Forelimb muscle (tissue), 1 donor: ENCODE data around the gene PHAX. TPM values are rescaled to one million over a fixed set of nuclear protein-coding genes. Genes with fewer than 3 reads are reported as not detected.
"Not testable (repeated sequence)": the region's sequence is repeated elsewhere in the genome, so short reads cannot be mapped to it uniquely, and the experiment has no call there.

Experiments
- DNase-seq: peaks from one replicate; pipeline ENCODE4 v3.0.0-alpha.2; 2013; ENCODE audit warnings: low read depth
- polyA plus RNA-seq: library from polyadenylated mRNA; unstranded; fragments of 120-200 nt; gene quantifications from one replicate; pipeline ENCODE4 v1.2.1, GENCODE V29; 2013; ENCODE audit not compliant: insufficient read length

PHAX gene, protein sequence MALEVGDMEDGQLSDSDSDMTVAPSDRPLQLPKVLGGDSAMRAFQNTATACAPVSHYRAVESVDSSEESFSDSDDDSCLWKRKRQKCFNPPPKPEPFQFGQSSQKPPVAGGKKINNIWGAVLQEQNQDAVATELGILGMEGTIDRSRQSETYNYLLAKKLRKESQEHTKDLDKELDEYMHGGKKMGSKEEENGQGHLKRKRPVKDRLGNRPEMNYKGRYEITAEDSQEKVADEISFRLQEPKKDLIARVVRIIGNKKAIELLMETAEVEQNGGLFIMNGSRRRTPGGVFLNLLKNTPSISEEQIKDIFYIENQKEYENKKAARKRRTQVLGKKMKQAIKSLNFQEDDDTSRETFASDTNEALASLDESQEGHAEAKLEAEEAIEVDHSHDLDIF
- polyA plus RNA-seq, result 37.8 TPM

- DNase-seq, result peak; percentile 62
These were observed at the start of gene PHAX for GRCh38 chr5:126600631-126601511. Gene PHAX, plus strand, starts transcription at chr5:126600947. Its CDS starts 16 bp downstream, at chr5:126600963.

- DNase-seq, result no peak
These were observed 48.1 kb upstream of the PHAX start for GRCh38 chr5:126552614-126553013.

GRCh38 chr5:126555101-126555500, 45.6 kb upstream of the PHAX start:
- not testable (repeated sequence) for DNase-seq

DNA sequence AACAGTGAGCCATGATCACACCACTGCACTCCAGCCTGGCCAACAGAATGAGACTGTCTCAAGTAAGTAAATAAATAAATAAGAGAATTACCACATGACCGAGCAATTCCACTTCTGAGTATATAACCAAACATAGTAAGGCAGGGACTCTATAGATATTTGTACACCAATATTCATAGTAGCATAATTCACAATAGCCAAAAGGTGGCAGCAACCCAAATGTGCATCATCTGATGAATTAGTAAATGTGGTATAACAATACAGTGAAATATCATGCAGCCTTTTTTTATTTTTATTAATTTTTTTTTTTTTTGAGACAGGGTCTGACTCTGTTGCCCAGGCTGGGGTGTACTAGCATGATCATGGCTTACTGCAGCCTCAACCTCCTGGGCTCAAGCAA, 38.8 kb upstream of the PHAX start:
- no peak for DNase-seq

GRCh38 chr5:126562823-126563222, 37.9 kb upstream of the PHAX start:
- no peak for DNase-seq

DNA sequence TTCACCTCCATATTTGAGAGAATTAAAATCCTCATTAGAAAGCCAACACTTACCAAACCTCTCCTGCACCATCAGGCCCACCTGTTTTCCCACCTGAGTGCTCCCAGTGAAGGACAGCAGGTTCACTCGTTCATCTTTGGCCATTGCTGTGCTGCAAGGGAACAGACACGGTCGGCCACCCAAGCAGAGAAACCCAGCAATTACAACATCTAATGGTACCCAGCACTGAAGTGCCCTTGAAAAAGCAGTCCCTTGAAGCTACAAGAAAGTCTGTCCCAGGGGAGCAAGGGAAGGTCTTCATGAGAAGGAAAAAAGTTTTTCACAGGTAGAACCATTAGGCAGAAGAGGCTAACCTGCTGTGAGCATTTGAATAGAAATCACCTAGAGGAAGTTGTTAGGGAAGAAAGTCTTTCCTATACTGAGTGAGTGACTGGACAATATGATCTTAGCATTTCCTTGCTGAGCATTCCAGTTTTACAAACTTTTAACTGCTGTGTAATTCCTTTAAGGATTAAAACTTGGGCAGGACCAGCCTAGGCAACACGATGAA, 32.5 kb upstream of the PHAX start:
- DNase-seq, result no peak

GRCh38 chr5:126575644-126576043, 25.1 kb upstream of the PHAX start:
- no peak for DNase-seq

- no peak for DNase-seq
These were observed 23.8 kb upstream of the PHAX start for GRCh38 chr5:126576974-126577373.

- no peak for DNase-seq
These were observed 23.3 kb upstream of the PHAX start for GRCh38 chr5:126577415-126577814.

- DNase-seq, result no peak
These were observed 21.0 kb upstream of the PHAX start for GRCh38 chr5:126579716-126580115.

GRCh38 chr5:126583761-126584160, 17.0 kb upstream of the PHAX start:
- no peak for DNase-seq

- no peak for DNase-seq
These were observed 13.0 kb upstream of the PHAX start for GRCh38 chr5:126587551-126588390.

DNA sequence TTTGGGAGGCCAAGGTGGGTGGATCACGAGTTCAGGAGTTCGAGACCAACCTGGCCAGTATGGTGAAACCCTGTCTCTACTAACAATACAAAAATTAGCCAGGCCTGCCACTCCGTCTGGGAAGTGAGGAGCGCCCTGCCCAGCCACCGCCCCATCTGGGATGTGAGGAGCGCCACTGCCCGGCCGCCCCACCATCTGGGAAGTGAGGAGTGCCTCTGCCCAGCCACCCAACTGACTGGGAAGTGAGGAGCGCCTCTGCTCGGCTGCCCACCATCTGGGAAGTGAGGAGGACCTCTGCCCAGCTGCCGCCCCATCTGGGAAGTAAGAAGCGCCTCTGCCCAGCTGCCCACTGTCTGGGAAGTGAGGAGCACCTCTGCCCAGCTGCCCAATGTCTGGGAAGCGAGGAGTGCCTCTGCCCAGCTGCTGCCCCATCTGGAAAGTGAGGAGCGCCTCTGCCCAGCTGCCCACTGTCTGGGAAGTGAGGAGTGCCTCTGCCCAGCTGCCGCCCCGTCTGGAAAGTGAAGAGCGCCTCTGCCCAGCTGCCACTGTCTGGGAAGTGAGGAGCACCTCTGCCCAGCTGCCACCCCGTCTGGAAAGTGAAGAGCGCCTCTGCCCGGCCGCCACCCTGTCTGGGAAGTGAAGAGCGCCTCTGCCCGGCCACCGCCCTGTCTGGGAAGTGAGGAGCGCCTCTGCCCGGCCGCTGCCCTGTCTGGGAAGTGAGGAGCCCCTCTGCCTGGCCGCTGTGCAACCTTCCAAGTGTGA, 11.0 kb upstream of the PHAX start:
- no peak for DNase-seq

- no peak for DNase-seq
These were observed 9.2 kb upstream of the PHAX start for GRCh38 chr5:126591549-126591948.

DNA sequence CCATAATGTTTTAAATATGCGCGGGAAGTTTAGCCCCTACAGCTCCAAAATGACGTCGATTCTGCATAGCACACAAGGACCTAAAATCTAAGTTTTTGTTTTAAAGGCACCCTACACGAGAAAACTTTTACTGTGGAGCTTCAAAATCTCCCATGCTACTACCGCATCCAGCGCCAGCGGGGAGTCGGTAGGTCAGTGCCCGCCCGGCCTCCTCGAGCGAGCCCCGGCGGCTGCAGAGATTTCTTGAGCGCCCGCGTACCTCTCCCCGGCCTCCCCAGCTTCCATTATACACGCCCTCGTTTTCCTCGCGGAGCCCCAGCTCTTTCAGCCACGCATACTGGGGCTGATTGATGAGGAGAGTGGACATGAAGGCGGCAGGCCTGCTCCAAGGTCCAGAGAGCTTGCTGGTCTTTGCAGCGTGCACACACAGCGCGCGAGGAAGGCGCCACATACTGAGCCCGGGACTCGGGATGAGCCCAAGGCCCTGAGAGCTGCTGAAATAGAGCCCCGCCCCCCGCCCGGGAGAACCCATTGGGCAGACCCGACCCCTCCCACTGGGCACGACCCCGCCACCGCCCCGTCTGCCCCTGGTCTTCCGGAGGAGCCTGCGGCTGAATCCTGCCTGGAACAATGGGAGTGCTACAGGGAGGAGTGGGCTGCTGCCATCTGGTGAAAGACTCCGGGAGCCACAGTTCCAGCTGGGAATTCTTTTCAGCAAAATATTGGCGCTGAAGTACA, 5.8 kb upstream of the PHAX start, which contains the start of gene ALDH7A1:
TSS of gene ALDH7A1 (minus strand) at position 472 of the 738 bp plus-strand sequence. CDS start at position 451, 21 bp downstream.
- DNase-seq, result peak; percentile 58

GRCh38 chr5:126595486-126596083, 5.2 kb upstream of the PHAX start:
- no peak for DNase-seq

DNA sequence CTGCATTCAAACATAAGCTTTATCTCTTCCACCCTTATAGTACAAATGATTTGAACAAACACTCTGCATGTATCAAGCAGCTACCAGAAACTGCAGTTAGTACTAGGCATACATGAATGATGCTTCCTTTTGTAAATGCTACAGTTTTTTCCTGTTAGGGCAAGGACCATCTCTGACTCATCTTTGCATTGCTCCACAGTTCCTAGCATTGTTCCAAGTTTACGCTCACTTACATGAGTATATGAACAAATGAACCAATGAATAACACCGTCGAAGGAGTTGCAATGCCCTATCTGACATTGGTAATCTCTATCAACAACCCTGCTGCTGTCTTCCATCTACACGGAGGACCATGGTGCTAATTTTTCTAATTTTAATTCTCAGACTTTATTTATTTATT, 3.6 kb upstream of the PHAX start:
- no peak for DNase-seq

- no peak for DNase-seq
These were observed 1.2 kb upstream of the PHAX start for GRCh38 chr5:126599499-126599898.

DNA sequence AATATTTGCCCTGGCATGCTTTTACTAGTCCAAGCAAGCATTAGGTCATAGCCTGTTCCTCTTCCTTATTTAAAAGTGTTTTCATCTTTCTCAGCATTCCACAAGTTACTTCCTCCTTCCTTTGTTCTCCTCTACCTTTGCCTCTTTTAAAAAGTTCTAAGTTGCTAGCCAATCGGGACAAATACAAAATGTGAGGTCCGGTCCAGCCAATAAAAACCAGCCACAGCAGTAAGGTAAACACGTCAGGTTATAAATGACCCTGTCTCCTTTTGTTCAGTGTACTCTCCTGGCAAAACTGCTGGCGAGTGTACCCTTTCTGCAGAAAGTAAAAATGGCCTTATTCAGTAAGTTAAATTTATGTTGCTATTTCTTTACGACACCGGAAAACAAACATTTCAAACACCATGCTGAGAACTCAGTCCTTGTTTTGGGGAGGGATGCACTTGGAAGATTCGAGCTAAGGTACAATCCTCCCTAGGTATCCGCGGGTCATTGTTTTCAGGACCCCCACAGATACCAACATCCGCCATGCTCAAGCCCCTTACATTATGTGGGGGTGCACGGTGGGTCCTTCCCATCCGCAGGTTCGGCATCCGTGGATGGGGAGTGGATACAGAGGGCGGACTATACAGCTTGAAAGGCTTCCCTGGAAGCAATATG, 646 bp upstream of the PHAX start:
- DNase-seq, result not testable (repeated sequence)
